ENCODE measurements around the gene ZNF451.

DNA sequence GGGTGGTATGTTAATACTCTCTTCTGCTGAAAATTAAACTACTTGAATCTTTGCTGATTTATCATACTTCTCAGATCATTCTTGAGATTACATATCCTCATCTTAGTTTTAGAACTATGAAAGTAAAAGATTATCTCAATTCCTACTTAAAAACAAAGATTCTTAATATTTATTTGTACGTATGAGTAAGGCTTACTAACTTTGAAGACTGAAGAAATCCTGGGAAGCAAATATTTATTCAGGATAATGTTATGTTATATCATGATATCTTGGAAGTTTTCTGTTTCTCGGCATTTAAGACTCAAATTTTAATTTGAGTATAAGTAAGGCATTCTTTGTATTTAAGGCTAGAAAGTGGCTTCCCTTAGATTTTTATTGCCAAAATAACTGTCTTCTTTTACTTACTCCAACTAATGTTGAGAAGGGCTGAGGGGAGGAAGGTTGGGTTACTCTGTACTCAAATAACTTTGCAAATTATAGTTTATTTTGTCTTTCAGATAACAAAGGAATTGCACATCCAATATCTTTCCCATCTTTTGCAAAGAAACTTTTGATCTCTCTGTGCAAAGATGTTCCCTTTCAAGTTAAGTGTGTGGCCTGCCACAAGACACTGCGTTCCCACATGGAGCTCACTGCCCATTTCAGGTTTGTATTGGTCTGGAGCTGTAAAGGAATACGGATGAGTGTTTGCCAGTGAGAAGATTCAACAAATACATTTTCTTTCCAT is 51.6 kb downstream of the ZNF451 start:
- TF ChIP-seq, protein P1, sequence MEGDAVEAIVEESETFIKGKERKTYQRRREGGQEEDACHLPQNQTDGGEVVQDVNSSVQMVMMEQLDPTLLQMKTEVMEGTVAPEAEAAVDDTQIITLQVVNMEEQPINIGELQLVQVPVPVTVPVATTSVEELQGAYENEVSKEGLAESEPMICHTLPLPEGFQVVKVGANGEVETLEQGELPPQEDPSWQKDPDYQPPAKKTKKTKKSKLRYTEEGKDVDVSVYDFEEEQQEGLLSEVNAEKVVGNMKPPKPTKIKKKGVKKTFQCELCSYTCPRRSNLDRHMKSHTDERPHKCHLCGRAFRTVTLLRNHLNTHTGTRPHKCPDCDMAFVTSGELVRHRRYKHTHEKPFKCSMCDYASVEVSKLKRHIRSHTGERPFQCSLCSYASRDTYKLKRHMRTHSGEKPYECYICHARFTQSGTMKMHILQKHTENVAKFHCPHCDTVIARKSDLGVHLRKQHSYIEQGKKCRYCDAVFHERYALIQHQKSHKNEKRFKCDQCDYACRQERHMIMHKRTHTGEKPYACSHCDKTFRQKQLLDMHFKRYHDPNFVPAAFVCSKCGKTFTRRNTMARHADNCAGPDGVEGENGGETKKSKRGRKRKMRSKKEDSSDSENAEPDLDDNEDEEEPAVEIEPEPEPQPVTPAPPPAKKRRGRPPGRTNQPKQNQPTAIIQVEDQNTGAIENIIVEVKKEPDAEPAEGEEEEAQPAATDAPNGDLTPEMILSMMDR (IDR thresholded peaks at IDR 0.05), result no peak
- TF ChIP-seq POLR2A (IDR thresholded peaks at IDR 0.05), result no peak

All from uterus (tissue), 2 donors.